GM13976 (cell line): ENCODE results near the gene NANOS2.
"Not testable (repeated sequence)": the region's sequence is repeated elsewhere in the genome, so short reads cannot be mapped to it uniquely, and the experiment has no call there.

Experiments
- DNase-seq: peaks from one replicate; pipeline ENCODE4 v3.0.0; 2012; ENCODE audit warnings: low spot score
- in situ Hi-C: fragments of 300-500 bp; cut with MboI; formaldehyde crosslinking; loops from one replicate; pipeline ENCODE4 v1.12.0; 2022; ENCODE audit warnings: low sequenced_read_pairs, mixed read lengths, inconsistent platforms; ENCODE audit not compliant: unreplicated experiment
- TF ChIP-seq, protein P1 (sequence below): IDR thresholded peaks from 2 replicates; pipeline ENCODE4 v1.5.1; 2012; ENCODE audit warnings: borderline replicate concordance, mild to moderate bottlenecking; ENCODE audit not compliant: insufficient read depth; ENCODE audit errors: extremely low read depth, missing control alignments, control extremely low read depth

NANOS2 gene

DNA sequence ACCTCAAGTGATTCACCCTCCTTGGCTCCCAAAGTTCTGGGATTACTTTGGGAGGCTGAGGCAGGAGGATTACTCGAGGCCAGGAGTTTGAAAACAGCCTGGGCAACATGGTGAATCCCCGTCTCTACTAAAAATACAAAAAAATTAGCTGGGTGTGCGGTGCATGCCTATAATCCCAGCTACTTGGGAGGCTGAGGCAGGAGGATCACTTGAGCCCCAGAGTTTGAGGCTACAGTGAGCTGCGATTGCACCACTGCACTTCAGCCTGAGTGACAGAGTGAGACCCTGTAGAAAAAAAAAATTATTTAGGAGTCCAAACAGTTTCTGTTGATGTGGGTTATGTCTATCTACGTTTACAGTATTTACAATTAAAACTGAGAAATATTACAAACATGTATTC lies 43.8 kb downstream of the NANOS2 start:
- in situ Hi-C loops, result no loop called here
- TF ChIP-seq, protein P1, sequence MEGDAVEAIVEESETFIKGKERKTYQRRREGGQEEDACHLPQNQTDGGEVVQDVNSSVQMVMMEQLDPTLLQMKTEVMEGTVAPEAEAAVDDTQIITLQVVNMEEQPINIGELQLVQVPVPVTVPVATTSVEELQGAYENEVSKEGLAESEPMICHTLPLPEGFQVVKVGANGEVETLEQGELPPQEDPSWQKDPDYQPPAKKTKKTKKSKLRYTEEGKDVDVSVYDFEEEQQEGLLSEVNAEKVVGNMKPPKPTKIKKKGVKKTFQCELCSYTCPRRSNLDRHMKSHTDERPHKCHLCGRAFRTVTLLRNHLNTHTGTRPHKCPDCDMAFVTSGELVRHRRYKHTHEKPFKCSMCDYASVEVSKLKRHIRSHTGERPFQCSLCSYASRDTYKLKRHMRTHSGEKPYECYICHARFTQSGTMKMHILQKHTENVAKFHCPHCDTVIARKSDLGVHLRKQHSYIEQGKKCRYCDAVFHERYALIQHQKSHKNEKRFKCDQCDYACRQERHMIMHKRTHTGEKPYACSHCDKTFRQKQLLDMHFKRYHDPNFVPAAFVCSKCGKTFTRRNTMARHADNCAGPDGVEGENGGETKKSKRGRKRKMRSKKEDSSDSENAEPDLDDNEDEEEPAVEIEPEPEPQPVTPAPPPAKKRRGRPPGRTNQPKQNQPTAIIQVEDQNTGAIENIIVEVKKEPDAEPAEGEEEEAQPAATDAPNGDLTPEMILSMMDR, result no peak
- no peak for DNase-seq

DNA sequence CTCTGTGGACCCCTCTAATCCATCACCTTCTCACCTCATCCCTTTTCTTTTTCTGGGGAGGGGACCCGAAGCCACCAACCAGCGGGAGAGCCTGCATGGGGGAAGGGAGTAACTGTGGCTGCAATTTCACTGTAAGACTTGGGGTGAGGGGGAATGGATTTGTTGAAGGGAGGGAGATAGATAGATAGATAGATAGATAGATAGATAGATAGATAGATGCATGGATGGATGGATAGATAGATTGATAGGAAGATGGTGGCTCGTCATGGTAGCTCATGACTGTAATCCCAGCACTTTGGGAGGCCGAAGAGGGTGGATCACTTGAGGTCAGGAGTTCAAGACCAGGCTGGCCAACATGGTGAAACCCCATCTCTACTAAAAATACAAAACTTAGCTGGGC lies 47.3 kb downstream of the NANOS2 start:
- DNase-seq, in situ Hi-C loops: not testable (repeated sequence)

DNA sequence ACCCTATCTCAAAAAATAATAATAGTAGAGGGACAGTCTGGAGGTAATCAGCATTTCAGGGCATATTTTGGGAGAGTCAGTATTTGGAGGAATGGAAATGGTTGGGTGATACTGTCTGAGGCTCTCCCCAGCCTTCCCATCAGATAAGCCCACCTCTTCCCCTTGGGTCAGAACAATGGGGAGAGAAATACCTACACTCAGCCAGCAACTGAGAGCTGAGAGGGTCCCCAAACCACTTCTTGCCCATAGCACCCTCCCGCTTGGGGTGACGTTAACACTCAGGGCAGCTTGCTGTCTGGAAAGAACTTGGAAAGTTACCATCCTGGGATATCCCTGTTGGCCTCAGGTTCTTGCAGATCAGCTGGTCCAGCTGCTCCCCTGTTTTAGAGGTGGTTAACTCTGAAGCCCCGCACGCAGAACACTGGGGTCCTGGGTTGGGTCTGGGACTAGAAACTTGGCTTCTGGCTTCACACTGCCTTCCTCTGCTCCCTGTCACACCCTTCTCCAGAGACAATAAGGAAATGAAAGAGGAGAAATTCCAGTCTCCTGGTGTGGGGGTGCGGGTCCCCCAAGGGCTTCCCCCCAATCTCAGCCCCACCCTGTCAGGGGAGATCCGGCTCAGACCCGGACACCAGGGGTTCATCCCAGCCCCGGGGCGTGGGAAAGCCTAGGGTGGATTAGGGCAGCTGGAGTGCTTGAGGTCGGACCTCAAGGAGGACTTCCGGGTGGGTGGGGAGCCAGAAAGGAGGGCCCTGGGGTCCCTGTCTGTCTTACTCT lies 48.0 kb downstream of the NANOS2 start:
- no peak for DNase-seq
- in situ Hi-C loops, result no loop called here
- TF ChIP-seq, protein P1, result no peak

DNA sequence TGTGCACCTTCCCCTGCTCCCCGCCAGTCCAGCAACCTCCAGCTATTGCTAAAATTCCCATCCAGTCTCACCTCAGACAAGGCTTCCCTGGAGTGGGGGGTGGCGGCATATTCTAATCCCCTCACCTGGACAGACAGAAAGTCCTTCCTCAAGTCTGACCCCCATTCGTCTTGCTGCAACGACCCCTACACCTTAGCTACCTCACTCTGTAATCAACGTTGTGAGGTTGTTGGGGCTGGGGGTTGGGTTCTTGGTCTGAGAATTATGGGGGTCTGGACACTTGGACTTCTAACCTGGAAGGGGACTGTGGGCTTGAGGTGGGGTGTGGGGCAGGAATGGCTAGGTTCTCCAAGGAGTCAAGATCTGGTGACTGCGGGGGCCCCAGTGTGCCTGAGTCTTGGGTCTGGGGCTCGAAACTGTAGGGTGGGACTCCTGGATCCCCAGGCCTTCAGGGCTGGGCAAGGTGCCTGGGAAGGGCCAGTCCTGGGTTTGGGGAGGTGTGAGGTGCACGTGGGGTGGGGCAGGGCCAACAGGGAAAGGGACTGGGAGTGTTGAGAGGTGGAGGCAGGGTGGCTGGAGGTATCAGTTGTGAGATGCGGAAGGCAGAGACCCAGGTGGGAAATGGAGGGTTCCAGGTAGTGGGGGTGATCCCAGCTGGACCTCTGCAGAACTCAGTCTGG lies 49.2 kb downstream of the NANOS2 start:
- DNase-seq, result no peak
- in situ Hi-C loops, result no loop called here

DNA sequence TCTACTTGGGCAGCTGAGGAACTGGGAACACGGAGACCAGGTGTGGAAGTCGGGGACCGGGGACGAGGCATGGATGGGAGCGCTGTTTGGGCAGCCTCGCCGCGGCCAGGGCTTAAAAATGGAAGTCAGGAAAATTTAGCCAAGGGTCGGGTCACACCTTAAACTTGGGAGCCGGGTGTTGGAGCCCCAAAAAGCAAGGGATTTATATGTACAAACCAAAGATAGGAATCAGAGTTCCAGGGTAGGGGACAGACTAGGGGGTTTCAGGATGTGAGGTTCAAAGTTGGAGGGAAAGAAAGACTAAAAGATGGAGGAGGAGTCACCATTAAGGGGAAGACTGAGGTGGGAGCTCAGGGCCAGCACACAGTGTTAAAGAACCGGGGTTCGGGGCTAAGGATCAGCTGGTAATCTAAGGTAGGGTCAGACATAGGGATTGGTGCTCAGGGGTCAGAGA lies 49.9 kb downstream of the NANOS2 start:
- no peak for DNase-seq
- TF ChIP-seq, protein P1, result no peak
- in situ Hi-C loops, result no loop called here

More for the DNA sequence above, 49.2 kb downstream of the NANOS2 start:
- TF ChIP-seq, protein P1, result no peak

DNA sequence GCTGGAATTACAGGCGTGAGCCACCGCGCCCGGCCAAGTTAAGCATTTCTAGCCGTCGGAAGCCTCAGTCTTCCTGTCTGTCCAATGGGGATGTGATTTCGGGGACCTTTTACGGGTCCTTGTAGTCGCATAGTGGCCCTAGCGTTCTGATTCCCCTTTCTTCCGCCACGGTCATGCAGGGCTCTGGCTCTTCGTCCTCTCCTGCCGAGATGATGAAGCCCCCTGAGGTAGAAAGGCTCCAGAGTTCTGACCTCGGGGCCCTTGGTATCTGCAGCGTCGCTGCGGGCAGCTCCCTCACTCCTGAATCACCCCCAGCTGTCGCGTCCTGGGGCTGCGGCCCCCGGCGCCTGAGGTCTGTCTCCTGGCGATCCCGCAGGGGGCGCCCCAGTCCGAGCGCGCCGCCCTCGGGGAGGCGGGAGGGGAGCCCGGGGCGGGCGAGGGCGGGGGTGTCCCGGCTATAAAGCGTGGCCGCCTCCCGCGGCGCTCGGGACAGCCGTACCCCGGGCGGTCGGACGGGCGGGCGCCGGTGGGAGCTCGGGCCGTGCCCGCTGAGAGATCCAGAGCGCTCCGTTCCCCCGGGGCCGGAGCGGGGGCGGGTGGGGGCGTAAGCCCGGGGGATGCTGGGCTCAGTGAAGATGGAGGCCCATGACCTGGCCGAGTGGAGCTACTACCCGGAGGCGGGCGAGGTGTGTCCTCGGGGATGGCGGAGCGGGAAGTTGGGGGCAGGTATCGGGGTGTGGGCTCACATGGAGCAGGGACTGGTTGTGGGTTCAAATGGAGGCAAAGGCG lies 50.5 kb downstream of the NANOS2 start, which contains the start of gene FOXA3:
Gene FOXA3, plus strand, starts transcription at position 487 of the 789 bp plus-strand sequence. Its CDS starts 131 bp downstream, at position 618.
- in situ Hi-C loops, result no loop called here
- TF ChIP-seq, protein P1, result peak; percentile 75
- DNase-seq, result peak; percentile 93

DNA sequence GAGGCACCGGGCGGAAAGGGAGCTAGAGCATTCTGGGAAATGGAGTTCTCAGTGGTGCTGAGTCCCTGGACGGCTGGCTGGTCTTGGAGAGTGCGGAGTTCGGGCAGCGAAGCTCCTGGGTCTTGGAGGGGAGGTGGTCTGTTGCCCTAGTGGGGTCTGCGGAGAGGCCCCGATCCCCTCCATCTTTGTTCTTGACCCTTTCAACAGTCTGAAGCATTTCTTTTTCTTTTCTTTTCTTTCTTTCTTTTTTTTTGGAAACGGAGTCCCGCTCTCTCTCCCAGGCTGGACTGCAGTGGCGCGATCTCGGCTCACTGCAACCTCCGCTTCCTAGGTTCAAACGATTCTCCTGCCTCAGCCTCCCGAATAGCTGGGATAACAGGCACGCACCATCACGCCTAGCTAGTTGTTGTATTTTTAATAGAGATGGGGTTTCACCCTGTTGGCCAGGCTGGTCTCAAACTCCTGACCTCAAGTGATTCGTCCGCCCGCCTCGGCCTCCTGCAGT lies 51.2 kb downstream of the NANOS2 start:
- no peak for DNase-seq
- in situ Hi-C loops, result no loop called here
- TF ChIP-seq, protein P1, result no peak
